Liver (tissue), 9 donors: ENCODE measurements around the gene MFF. TPM values are rescaled to one million over a fixed set of nuclear protein-coding genes. Genes with fewer than 3 reads are reported as not detected.

ENCODE experiments used
- DNase-seq: peaks from one replicate; pipeline ENCODE4 v3.0.0-alpha.2; 2017; ENCODE audit warnings: low spot score
- H3K27ac ChIP-seq, 2 donors: one replicate each; pipeline ENCODE4 v1.7.0; 2013; ENCODE audit warnings: inconsistent platforms in 2 of 2, low read length in 2 of 2, control low read depth in 1 of 2, low read depth in 1 of 2, mild to moderate bottlenecking in 1 of 2
- H3K27me3 ChIP-seq, 4 donors: one replicate each; pipeline versions ENCODE4 v1.6.1 to v1.7.0; 2013; ENCODE audit warnings: low read length in 3 of 4, inconsistent platforms in 1 of 4, mild to moderate bottlenecking in 1 of 4, moderate library complexity in 1 of 4; ENCODE audit not compliant: control insufficient read depth in 4 of 4, insufficient read depth in 4 of 4
- H3K36me3 ChIP-seq, 4 donors: one replicate each; pipeline versions ENCODE4 v1.6.1 to v1.7.0; 2013; ENCODE audit warnings: low read length in 3 of 4, mild to moderate bottlenecking in 3 of 4, low read depth in 1 of 4, moderate library complexity in 1 of 4; ENCODE audit not compliant: control insufficient read depth in 4 of 4, insufficient read depth in 3 of 4
- H3K4me1 ChIP-seq, 4 donors: one replicate each; pipeline versions ENCODE4 v1.6.1 to v1.7.0; 2013; ENCODE audit warnings: low read length in 3 of 4, mild to moderate bottlenecking in 3 of 4, moderate library complexity in 1 of 4; ENCODE audit not compliant: control insufficient read depth in 4 of 4, insufficient read depth in 4 of 4
- H3K4me3 ChIP-seq, 3 donors: one replicate each; pipeline versions ENCODE4 v1.6.1 to v1.7.0; 2013; ENCODE audit warnings: low read length in 3 of 3, control low read depth in 1 of 3, low read depth in 1 of 3, mild to moderate bottlenecking in 1 of 3
- H3K9ac ChIP-seq, 2 donors: one replicate each; pipeline ENCODE4 v1.7.0; 2013; ENCODE audit warnings: low read length in 2 of 2, mild to moderate bottlenecking in 2 of 2, moderate library complexity in 2 of 2, control low read depth in 1 of 2, low read depth in 1 of 2
- H3K9me3 ChIP-seq, 4 donors: one replicate each; pipeline versions ENCODE4 v1.6.1 to v1.7.0; 2013; ENCODE audit warnings: low read length in 3 of 4; ENCODE audit not compliant: control insufficient read depth in 4 of 4
- ATF3 ChIP-seq: IDR thresholded peaks from 2 replicates; pipeline ENCODE4 v1.6.1; 2016; ENCODE audit warnings: antibody characterized with exemption
- EGR1 ChIP-seq, 2 donors: IDR thresholded peaks; 2 replicates each; pipeline ENCODE4 v1.6.1; 2016 to 2018; ENCODE audit warnings: antibody characterized with exemption in 2 of 2, low read depth in 2 of 2
- FOXA2 ChIP-seq: IDR thresholded peaks from 2 replicates; pipeline ENCODE4 v1.6.1; 2016; ENCODE audit warnings: antibody characterized with exemption
- GABPA ChIP-seq, 2 donors: IDR thresholded peaks in 1 of 2; conservative IDR thresholded peaks in 1 of 2; 2 replicates each; pipeline ENCODE4 v1.6.1; 2016; ENCODE audit warnings: antibody characterized with exemption in 2 of 2, mild to moderate bottlenecking in 1 of 2, moderate library complexity in 1 of 2
- HNF4A ChIP-seq, 2 donors: conservative IDR thresholded peaks; 2 replicates each; pipeline ENCODE4 v1.6.1; 2016; ENCODE audit warnings: antibody characterized with exemption in 2 of 2, mild to moderate bottlenecking in 2 of 2
- HNF4G ChIP-seq: IDR thresholded peaks from 2 replicates; pipeline ENCODE4 v1.6.1; 2016; ENCODE audit warnings: antibody characterized with exemption
- NR2F2 ChIP-seq: IDR thresholded peaks from 2 replicates; pipeline ENCODE4 v1.6.1; 2016; ENCODE audit warnings: antibody characterized with exemption
- SP1 ChIP-seq: IDR thresholded peaks from 2 replicates; pipeline ENCODE4 v1.6.1; 2018; ENCODE audit warnings: antibody characterized with exemption, mild to moderate bottlenecking
- TAF1 ChIP-seq: conservative IDR thresholded peaks from 2 replicates; pipeline ENCODE4 v1.6.1; 2016; ENCODE audit warnings: antibody characterized with exemption, mild to moderate bottlenecking
- WGBS: extraction: QIAGEN DNeasy Blood & Tissue Kit; methylation state at CpG from one replicate; pipeline ENCODE4 v1.1.7; 2013; 5-methylcytosine and 5-hydroxymethylcytosine counted together
- polyA plus RNA-seq, 2 donors: library from polyadenylated mRNA; stranded (reverse) in 1 of 2; unstranded in 1 of 2; fragments of 200-250 nt in 1 of 2; fragments of >200 nt in 1 of 2; fragmentation: Nextera tagmentation in 1 of 2; extraction: Ambion mirVana in 1 of 2; gene quantifications; one replicate each; pipeline versions ENCODE4 v1.2.1 to v1.2.3, GENCODE V29; 2013 to 2015
- total RNA-seq, 2 donors: library from RNA; depleted of rRNA; stranded (reverse); fragments of >200 nt; gene quantifications; one replicate each; pipeline ENCODE4 v1.2.3, GENCODE V29; 2014
- TF ChIP-seq, protein P1 (sequence below): IDR thresholded peaks from 2 replicates; pipeline ENCODE4 v1.6.1; 2016; ENCODE audit warnings: antibody characterized with exemption, mild to moderate bottlenecking
- donor health status: healthy.
- donor health status: healthy.
- donor health status: healthy.
- donor health status: healthy.
- donor health status: healthy.

Gene MFF
- total and polyA plus RNA-seq, 4 donors = 28.9 to 40.8 (median 33.2) TPM

GRCh38 chr2:227339098-227339599, 14.1 kb downstream of the MFF start (continued):
- TF ChIP-seq SP1 = peak; percentile 22
- TF ChIP-seq HNF4G = no peak
- no peak for TF ChIP-seq TAF1

DNA sequence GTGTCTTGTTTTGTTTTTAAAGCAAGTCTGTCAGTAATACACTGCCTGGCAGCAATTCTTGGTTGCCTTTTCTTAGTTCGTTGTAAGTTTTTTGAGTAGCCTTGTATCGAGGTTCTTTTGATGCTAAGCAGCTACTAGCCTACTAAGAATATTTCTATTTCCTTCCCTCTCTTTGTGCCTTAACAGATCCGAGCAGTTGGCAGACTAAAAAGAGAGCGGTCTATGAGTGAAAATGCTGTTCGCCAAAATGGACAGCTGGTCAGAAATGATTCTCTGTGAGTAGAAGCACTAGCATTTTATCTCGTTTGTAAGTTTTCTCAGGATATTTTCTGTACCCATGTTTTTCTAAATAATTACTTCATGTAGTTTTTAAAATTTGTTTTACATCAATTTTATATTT, 15.1 kb downstream of the MFF start:
- Histone ChIP-seq H3K27ac (no peak overlapping the region), H3K27me3 (no peaks in the 10 kb centered on the region), H3K4me3 (no peak overlapping the region), H3K9ac (no peak overlapping the region), H3K4me1 (peaks cover 0 to 14% (median 5%) of the 10 kb centered on the region in 4 donors), H3K9me3 (no peaks in the 10 kb centered on the region), H3K36me3 (peaks cover 0 to 17% (median 4%) of the 10 kb centered on the region in 4 donors)
- no peak for DNase-seq
- TF ChIP-seq TAF1 = no peak
- no peak for TF ChIP-seq HNF4A (conservative IDR thresholded peaks at IDR 0.05)
- no peak for TF ChIP-seq FOXA2
- TF ChIP-seq NR2F2 = no peak
- no peak for TF ChIP-seq EGR1 (IDR thresholded peaks at IDR 0.05; ENCODE audit: low read depth in 2 of 2)
- WGBS = 80% methylated on average over 6 of the region's 6 CpGs

DNA sequence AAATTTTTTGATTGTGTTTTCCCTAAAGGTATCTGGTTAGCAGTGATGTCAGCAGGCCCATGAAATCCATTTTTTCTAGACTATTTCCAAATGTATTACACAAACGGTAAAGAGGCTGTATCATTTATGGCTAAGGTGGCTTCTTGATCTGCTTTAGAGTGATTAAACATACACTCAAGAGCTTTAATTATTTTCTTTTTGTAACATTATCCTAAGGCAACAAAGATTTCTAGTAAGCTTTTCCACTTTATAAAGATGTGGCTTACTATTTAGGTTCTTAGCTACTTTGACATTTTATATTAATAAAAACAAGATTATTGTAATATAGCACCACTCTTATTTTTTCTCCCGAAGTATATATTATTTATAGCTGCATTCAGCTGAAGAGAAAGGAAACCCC, 16.5 kb downstream of the MFF start:
- DNase-seq = no peak
- Histone ChIP-seq H3K9ac (no peak overlapping the region), H3K36me3 (peaks cover 0 to 13% (median 7%) of the 10 kb centered on the region in 4 donors), H3K27ac (no peak overlapping the region), H3K4me1 (peaks cover 0 to 14% (median 5%) of the 10 kb centered on the region in 4 donors), H3K4me3 (no peak overlapping the region), H3K27me3 (no peaks in the 10 kb centered on the region), H3K9me3 (no peaks in the 10 kb centered on the region)
- no peak for TF ChIP-seq SP1
- TF ChIP-seq GABPA (IDR thresholded peaks at IDR 0.05 in 1 of 2, conservative IDR thresholded peaks at IDR 0.05 in 1 of 2) = no peak
- TF ChIP-seq, protein P1, sequence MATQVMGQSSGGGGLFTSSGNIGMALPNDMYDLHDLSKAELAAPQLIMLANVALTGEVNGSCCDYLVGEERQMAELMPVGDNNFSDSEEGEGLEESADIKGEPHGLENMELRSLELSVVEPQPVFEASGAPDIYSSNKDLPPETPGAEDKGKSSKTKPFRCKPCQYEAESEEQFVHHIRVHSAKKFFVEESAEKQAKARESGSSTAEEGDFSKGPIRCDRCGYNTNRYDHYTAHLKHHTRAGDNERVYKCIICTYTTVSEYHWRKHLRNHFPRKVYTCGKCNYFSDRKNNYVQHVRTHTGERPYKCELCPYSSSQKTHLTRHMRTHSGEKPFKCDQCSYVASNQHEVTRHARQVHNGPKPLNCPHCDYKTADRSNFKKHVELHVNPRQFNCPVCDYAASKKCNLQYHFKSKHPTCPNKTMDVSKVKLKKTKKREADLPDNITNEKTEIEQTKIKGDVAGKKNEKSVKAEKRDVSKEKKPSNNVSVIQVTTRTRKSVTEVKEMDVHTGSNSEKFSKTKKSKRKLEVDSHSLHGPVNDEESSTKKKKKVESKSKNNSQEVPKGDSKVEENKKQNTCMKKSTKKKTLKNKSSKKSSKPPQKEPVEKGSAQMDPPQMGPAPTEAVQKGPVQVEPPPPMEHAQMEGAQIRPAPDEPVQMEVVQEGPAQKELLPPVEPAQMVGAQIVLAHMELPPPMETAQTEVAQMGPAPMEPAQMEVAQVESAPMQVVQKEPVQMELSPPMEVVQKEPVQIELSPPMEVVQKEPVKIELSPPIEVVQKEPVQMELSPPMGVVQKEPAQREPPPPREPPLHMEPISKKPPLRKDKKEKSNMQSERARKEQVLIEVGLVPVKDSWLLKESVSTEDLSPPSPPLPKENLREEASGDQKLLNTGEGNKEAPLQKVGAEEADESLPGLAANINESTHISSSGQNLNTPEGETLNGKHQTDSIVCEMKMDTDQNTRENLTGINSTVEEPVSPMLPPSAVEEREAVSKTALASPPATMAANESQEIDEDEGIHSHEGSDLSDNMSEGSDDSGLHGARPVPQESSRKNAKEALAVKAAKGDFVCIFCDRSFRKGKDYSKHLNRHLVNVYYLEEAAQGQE = no peak
- WGBS = 91% methylated on average over 2 of the region's 2 CpGs

- WGBS = 88% methylated on average over 2 of the region's 2 CpGs
Measured at GRCh38 chr2:227344231-227344630, 19.2 kb downstream of the MFF start.

More at GRCh38 chr2:227344231-227344630, 19.2 kb downstream of the MFF start:
- Histone ChIP-seq H3K27ac (no peak overlapping the region), H3K9ac (no peak overlapping the region), H3K9me3 (no peaks in the 10 kb centered on the region), H3K36me3 (peaks cover 3 to 17% (median 12%) of the 10 kb centered on the region in 4 donors), H3K4me1 (peaks cover 0 to 5% (median 0%) of the 10 kb centered on the region in 4 donors), H3K4me3 (no peak overlapping the region), H3K27me3 (no peaks in the 10 kb centered on the region)
- DNase-seq = no peak
- TF ChIP-seq NR2F2 = no peak
- no peak for TF ChIP-seq ATF3
- TF ChIP-seq FOXA2 = no peak
- TF ChIP-seq HNF4G = no peak
- TF ChIP-seq, protein P1 = no peak
- no peak for TF ChIP-seq HNF4A (conservative IDR thresholded peaks at IDR 0.05)
- TF ChIP-seq GABPA (IDR thresholded peaks at IDR 0.05 in 1 of 2, conservative IDR thresholded peaks at IDR 0.05 in 1 of 2) = no peak
